ENCODE measurements around the gene ZC3H18. TPM values are rescaled to one million over a fixed set of nuclear protein-coding genes. Genes with fewer than 3 reads are reported as not detected.

ZC3H18 gene
- total RNA-seq, 1 donor, result 17.7 TPM

DNA sequence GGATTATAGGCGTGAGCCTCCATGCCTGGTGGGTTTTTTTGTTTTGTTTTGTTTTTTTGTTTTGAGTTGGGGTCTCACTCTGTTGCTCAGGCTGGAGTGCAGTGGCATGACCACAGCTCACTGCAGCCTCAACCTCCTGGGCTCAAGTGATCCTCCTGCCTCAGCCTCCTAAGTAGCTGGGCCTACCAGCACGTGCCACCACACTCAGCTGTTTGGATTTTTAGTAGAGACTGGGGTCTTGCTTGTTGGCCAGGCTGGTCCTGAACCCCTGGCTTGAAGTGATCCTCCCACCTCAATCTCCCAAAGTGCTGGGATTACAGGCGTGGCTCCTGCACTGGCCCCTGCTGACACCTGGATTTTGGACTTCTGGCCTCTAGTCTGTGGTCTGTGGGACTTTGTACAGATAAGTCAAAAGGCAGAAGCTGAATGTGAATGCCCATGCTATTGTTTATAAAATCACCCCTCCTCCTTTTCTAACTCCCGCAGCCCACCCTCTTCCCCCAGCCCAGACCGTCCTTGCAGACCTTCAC is 110.4 kb downstream of the ZC3H18 start:
- TF ChIP-seq, protein P1, sequence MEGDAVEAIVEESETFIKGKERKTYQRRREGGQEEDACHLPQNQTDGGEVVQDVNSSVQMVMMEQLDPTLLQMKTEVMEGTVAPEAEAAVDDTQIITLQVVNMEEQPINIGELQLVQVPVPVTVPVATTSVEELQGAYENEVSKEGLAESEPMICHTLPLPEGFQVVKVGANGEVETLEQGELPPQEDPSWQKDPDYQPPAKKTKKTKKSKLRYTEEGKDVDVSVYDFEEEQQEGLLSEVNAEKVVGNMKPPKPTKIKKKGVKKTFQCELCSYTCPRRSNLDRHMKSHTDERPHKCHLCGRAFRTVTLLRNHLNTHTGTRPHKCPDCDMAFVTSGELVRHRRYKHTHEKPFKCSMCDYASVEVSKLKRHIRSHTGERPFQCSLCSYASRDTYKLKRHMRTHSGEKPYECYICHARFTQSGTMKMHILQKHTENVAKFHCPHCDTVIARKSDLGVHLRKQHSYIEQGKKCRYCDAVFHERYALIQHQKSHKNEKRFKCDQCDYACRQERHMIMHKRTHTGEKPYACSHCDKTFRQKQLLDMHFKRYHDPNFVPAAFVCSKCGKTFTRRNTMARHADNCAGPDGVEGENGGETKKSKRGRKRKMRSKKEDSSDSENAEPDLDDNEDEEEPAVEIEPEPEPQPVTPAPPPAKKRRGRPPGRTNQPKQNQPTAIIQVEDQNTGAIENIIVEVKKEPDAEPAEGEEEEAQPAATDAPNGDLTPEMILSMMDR (IDR thresholded peaks at IDR 0.05; ENCODE audit: insufficient read depth, low read depth, low read length), result no peak
- DNase-seq (ENCODE audit: low read depth), result no peak

DNA sequence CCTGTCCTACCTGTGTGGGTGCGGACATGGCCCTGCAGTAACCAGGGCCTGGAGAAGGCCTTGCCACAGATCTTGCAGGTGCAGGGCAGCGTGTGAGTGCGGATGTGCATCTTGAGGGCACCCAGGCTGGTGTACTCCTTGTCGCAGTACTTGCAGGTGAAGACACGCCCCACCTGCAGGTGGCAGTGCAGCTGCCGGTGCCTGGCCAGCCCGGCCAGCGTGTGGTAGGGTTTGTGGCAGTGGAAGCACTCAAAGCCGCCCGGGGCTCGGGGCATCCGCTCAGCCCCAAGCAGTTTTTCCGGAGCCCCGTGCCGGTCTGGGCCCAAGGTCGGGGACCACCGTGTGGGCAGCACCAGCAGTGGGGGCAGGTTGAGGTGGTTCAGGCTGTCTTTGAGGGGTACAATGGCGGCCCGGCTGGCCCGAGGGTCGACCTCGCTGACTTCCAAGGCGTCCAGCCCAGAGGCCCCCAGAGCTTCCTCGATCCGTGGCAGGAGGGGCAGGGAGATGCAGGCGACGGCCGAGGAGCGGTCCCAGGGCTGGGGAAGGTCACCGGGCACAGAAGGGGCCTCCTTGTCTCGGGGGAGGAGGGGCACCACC is 111.0 kb downstream of the ZC3H18 start:
- TF ChIP-seq, protein P1 (IDR thresholded peaks at IDR 0.05; ENCODE audit: insufficient read depth, low read depth, low read length), result peak; percentile 23
- DNase-seq (ENCODE audit: low read depth), result no peak
- H3K4me3 ChIP-seq (ENCODE audit: low read depth, low read length), result no peak overlapping the region

More for the DNA sequence above, 110.4 kb downstream of the ZC3H18 start:
- H3K4me3 ChIP-seq (ENCODE audit: low read depth, low read length), result no peak overlapping the region

Other genes with a start within 250 kb of the ZC3H18 start
- 6.0 and 9.7 TPM in 2 replicates for gene ZNF469, start 187.4 kb upstream of the ZC3H18 start, total RNA-seq
- 2.6 TPM in 2 replicates for gene ZFPM1, start 117.1 kb upstream of the ZC3H18 start, total RNA-seq
- gene IL17C, start 68.2 kb downstream of the ZC3H18 start, total RNA-seq, result not detected in 2 replicates
- 152 and 167 TPM in 2 replicates for gene CYBA, start 80.7 kb downstream of the ZC3H18 start, total RNA-seq
- 111 and 124 TPM in 2 replicates for gene MVD, start 92.7 kb downstream of the ZC3H18 start, total RNA-seq
- gene SNAI3, start 116.1 kb downstream of the ZC3H18 start, total RNA-seq, result not detected in 2 replicates
- gene RNF166, start 136.0 kb downstream of the ZC3H18 start, total RNA-seq, result 13.0 and 19.0 TPM in 2 replicates
- gene CTU2, start 136.1 kb downstream of the ZC3H18 start, total RNA-seq, result 19.4 and 25.1 TPM in 2 replicates
- gene PIEZO1, start 214.8 kb downstream of the ZC3H18 start, total RNA-seq, result 196 and 197 TPM in 2 replicates
- gene CDT1, start 233.4 kb downstream of the ZC3H18 start, total RNA-seq, result 7.8 and 12.6 TPM in 2 replicates
- gene APRT, start 241.5 kb downstream of the ZC3H18 start, total RNA-seq, result 39.7 and 46.1 TPM in 2 replicates